H9 (cell line): ENCODE measurements around the gene CD320. TPM values are rescaled to one million over a fixed set of nuclear protein-coding genes. Genes with fewer than 3 reads are reported as not detected.

Source experiments
- DNase-seq: peaks from one replicate; pipeline ENCODE4 v3.0.0-alpha.2; 2017
- H2AFZ ChIP-seq: one replicate; pipeline ENCODE4 v1.6.1; 2013; ENCODE audit warnings: mild to moderate bottlenecking, low read length, control low read depth, moderate library complexity
- H2AK5ac ChIP-seq: 2 replicates; pipeline ENCODE4 v1.6.1; 2013; ENCODE audit warnings: low read length, control low read depth, mixed read lengths; ENCODE audit not compliant: insufficient read length
- H2BK120ac ChIP-seq: one replicate; pipeline ENCODE4 v1.6.1; 2013; ENCODE audit warnings: low read depth, mild to moderate bottlenecking, low read length, control low read depth, inconsistent platforms; ENCODE audit not compliant: poor library complexity, severe bottlenecking
- H2BK12ac ChIP-seq: 2 replicates; pipeline ENCODE4 v1.6.1; 2013; ENCODE audit warnings: low read length, control low read depth, mixed read lengths, low read depth; ENCODE audit not compliant: insufficient read length
- H2BK15ac ChIP-seq: 2 replicates; pipeline ENCODE4 v1.6.1; 2013; ENCODE audit warnings: low read depth, low read length, control low read depth
- H2BK20ac ChIP-seq: one replicate; pipeline ENCODE4 v1.6.1; 2013; ENCODE audit warnings: low read depth, mild to moderate bottlenecking, low read length, control low read depth, inconsistent platforms; ENCODE audit not compliant: poor library complexity, severe bottlenecking
- H2BK5ac ChIP-seq: 2 replicates; pipeline ENCODE4 v1.6.1; 2013; ENCODE audit warnings: low read length, control low read depth, mixed read lengths; ENCODE audit not compliant: insufficient read length
- H3K14ac ChIP-seq: 2 replicates; pipeline ENCODE4 v1.6.1; 2013; ENCODE audit warnings: low read length, control low read depth; ENCODE audit not compliant: insufficient read depth
- H3K18ac ChIP-seq: 2 replicates; pipeline ENCODE4 v1.6.1; 2013; ENCODE audit warnings: low read depth, mild to moderate bottlenecking, mixed read lengths, low read length, control low read depth; ENCODE audit not compliant: insufficient read length
- H3K23ac ChIP-seq: 2 replicates; pipeline ENCODE4 v1.6.1; 2013; ENCODE audit warnings: low read length, control low read depth, mixed read lengths, low read depth; ENCODE audit not compliant: insufficient read length
- H3K23me2 ChIP-seq: 2 replicates; pipeline ENCODE4 v1.6.1; 2013; ENCODE audit warnings: low read depth, mild to moderate bottlenecking, mixed read lengths, low read length, control low read depth; ENCODE audit not compliant: insufficient read length, poor library complexity, severe bottlenecking
- H3K27ac ChIP-seq: 2 replicates; pipeline ENCODE4 v1.5.1; 2013; ENCODE audit warnings: low read length, control low read depth, mixed read lengths, low read depth; ENCODE audit not compliant: insufficient read length
- H3K27me3 ChIP-seq: 2 replicates; pipeline ENCODE4 v1.6.1; 2013; ENCODE audit warnings: low read length, control low read depth, inconsistent platforms; ENCODE audit not compliant: insufficient read depth
- H3K4ac ChIP-seq: 2 replicates; pipeline ENCODE4 v1.6.1; 2013; ENCODE audit warnings: low read depth, mild to moderate bottlenecking, control low read depth, inconsistent platforms, low read length, moderate library complexity
- H3K4me1 ChIP-seq: 2 replicates; pipeline ENCODE4 v1.6.1; 2013; ENCODE audit warnings: low read length, control low read depth, inconsistent platforms; ENCODE audit not compliant: insufficient read depth
- H3K4me2 ChIP-seq: 2 replicates; pipeline ENCODE4 v1.6.1; 2013; ENCODE audit warnings: low read length, control low read depth, mixed read lengths; ENCODE audit not compliant: insufficient read length, insufficient read depth
- H3K56ac ChIP-seq: 2 replicates; pipeline ENCODE4 v1.6.1; 2013; ENCODE audit warnings: low read depth, mild to moderate bottlenecking, mixed read lengths, low read length, control low read depth; ENCODE audit not compliant: insufficient read length
- H3K79me1 ChIP-seq: 2 replicates; pipeline ENCODE4 v1.6.1; 2013; ENCODE audit warnings: low read depth, mild to moderate bottlenecking, moderate library complexity, low read length, control low read depth, inconsistent platforms; ENCODE audit not compliant: insufficient read depth, poor library complexity, severe bottlenecking
- H3K79me2 ChIP-seq: 2 replicates; pipeline ENCODE4 v1.6.1; 2013; ENCODE audit warnings: low read length, control low read depth, inconsistent platforms; ENCODE audit not compliant: insufficient read depth
- H3K9ac ChIP-seq: 2 replicates; pipeline ENCODE4 v1.6.1; 2013; ENCODE audit warnings: low read length, control low read depth, mixed read lengths; ENCODE audit not compliant: insufficient read length; ENCODE audit errors: extremely low read depth
- H3K9me3 ChIP-seq: one replicate; pipeline ENCODE4 v1.6.1; 2013; ENCODE audit warnings: low read depth, low read length, inconsistent platforms; ENCODE audit not compliant: control insufficient read depth
- H3T11ph ChIP-seq: one replicate; pipeline ENCODE4 v1.6.1; 2013; ENCODE audit warnings: mild to moderate bottlenecking, low read length, control low read depth, inconsistent platforms
- H4K20me1 ChIP-seq: one replicate; pipeline ENCODE4 v1.6.1; 2013; ENCODE audit not compliant: control insufficient read depth, insufficient read length, insufficient read depth
- H4K5ac ChIP-seq: 2 replicates; pipeline ENCODE4 v1.6.1; 2013; ENCODE audit warnings: low read depth, mild to moderate bottlenecking, mixed read lengths, low read length, control low read depth; ENCODE audit not compliant: insufficient read length
- H4K8ac ChIP-seq: replicated peaks from 2 replicates; pipeline ENCODE4 v1.6.1; 2013; ENCODE audit warnings: low read length, control low read depth, mixed read lengths, low read depth; ENCODE audit not compliant: insufficient read length
- H4K91ac ChIP-seq: 2 replicates; pipeline ENCODE4 v1.6.1; 2013; ENCODE audit warnings: low read depth, mild to moderate bottlenecking, moderate library complexity, mixed read lengths, low read length, control low read depth; ENCODE audit not compliant: insufficient read length
- H3K27ac Mint-ChIP-seq, 3 experiments: 2 replicates in 2 of 3; 3 replicates in 1 of 3; pipeline ENCODE4 v1.8.0; 2020 to 2021; ENCODE audit warnings: mixed read lengths in 3 of 3, mild to moderate bottlenecking in 1 of 3, moderate library complexity in 1 of 3
- H3K27me3 Mint-ChIP-seq: 2 replicates; pipeline ENCODE4 v1.8.0; 2021; ENCODE audit warnings: low read depth, mild to moderate bottlenecking, moderate library complexity, mixed read lengths
- H3K36me3 Mint-ChIP-seq, 3 experiments: 2 replicates in 2 of 3; 3 replicates in 1 of 3; pipeline ENCODE4 v1.8.0; 2020 to 2021; ENCODE audit warnings: low read depth in 3 of 3, mixed read lengths in 3 of 3; ENCODE audit not compliant: insufficient read depth in 1 of 3
- H3K4me1 Mint-ChIP-seq, 2 experiments: 2 replicates each; pipeline ENCODE4 v1.8.0; 2020; ENCODE audit warnings: mixed read lengths in 2 of 2
- H3K4me3 Mint-ChIP-seq, 2 experiments: 2 replicates in 1 of 2; 3 replicates in 1 of 2; pipeline ENCODE4 v1.8.0; 2020 to 2021; ENCODE audit warnings: mild to moderate bottlenecking in 2 of 2, mixed read lengths in 2 of 2, moderate library complexity in 1 of 2
- H3K9me3 Mint-ChIP-seq, 2 experiments: 2 replicates in 1 of 2; 3 replicates in 1 of 2; pipeline ENCODE4 v1.8.0; 2020; ENCODE audit warnings: mild to moderate bottlenecking in 2 of 2, mixed read lengths in 2 of 2, moderate library complexity in 1 of 2
- CTCF ChIP-seq: fragments of 200-600 bp; sonication (generic); conservative IDR thresholded peaks from 3 replicates; pipeline ENCODE4 v1.8.0; 2021; ENCODE audit warnings: antibody characterized with exemption, mild to moderate bottlenecking
- WGBS: extraction: QIAGEN DNeasy Blood & Tissue Kit; methylation state at CpG from one replicate; pipeline ENCODE4 v1.1.7; 2013; ENCODE audit warnings: missing lambda C conversion rate, low lambda C conversion rate, mixed read lengths; ENCODE audit not compliant: insufficient read length; ENCODE audit errors: extremely low coverage; 5-methylcytosine and 5-hydroxymethylcytosine counted together
- total RNA-seq: library from RNA; stranded (reverse); gene quantifications from 2 replicates; pipeline ENCODE4 v1.2.1, GENCODE V29; 2021

The CD320 gene
- total RNA-seq, 1 experiment from 2014 or later = 72.1 TPM

GRCh38 chr19:8310342-8311055 lies 2.3 kb upstream of the CD320 start:
- H3K79me2 ChIP-seq = no peaks in the 10 kb centered on the region; the same call in 1 of the 2 replicates
- no peaks in the 10 kb centered on the region for H4K20me1 ChIP-seq
- Mint-ChIP-seq H3K27me3 (no peaks in the 10 kb centered on the region), H3K4me3 (no peak overlapping the region), H3K9me3 (no peaks in the 10 kb centered on the region), H3K36me3 (peaks cover 33 to 48% (median 40%) of the 10 kb centered on the region in 3 experiments), H3K27ac (no peak overlapping the region), H3K4me1 (peaks cover 14 to 18% of the 10 kb centered on the region in 2 experiments)
- no peak overlapping the region for H3K18ac ChIP-seq
- H3K23me2 ChIP-seq = peaks cover 11% of the 10 kb centered on the region
- no peaks in the 10 kb centered on the region for H3K27me3 ChIP-seq
- H3K27ac ChIP-seq = no peak overlapping the region
- no peak overlapping the region for H4K91ac ChIP-seq
- no peak overlapping the region for H3K9ac ChIP-seq
- H3K4me2 ChIP-seq = no peak overlapping the region
- no CpG with 5 or more reads among the region's 17 CpGs for WGBS
- H3T11ph ChIP-seq = no peak overlapping the region
- TF ChIP-seq CTCF = no peak
- H2BK120ac ChIP-seq = no peak overlapping the region
- no peak overlapping the region for H3K14ac ChIP-seq
- no peaks in the 10 kb centered on the region for H3K4me1 ChIP-seq
- no peak overlapping the region for H3K56ac ChIP-seq
- H3K23ac ChIP-seq = no peak overlapping the region
- H3K9me3 ChIP-seq = no peaks in the 10 kb centered on the region
- no peak overlapping the region for H2AFZ ChIP-seq
- no peaks in the 10 kb centered on the region for H3K79me1 ChIP-seq
- no peak for DNase-seq
- H3K4ac ChIP-seq = no peak overlapping the region
- no peak overlapping the region for H4K5ac ChIP-seq
- H2BK15ac ChIP-seq = no peak overlapping the region
- no peak overlapping the region for H2BK12ac ChIP-seq
- H2AK5ac ChIP-seq = no peak overlapping the region
- no peak overlapping the region for H2BK5ac ChIP-seq
- no peak overlapping the region for H2BK20ac ChIP-seq
- H4K8ac ChIP-seq = no peak overlapping the region
